K562 (cell line): ENCODE results near the gene CEACAM5.

Source experiments
- CREB1 ChIP-seq, 2 experiments: sonication (generic) in 1 of 2; formaldehyde crosslinking in 1 of 2; IDR thresholded peaks; 2 replicates each; pipeline versions ENCODE4 v1.6.1 to v1.8.0; 2012 to 2022; ENCODE audit warnings: inconsistent platforms in 1 of 2, mild to moderate bottlenecking in 1 of 2, missing genetic modification reagents in 1 of 2, moderate library complexity in 1 of 2
- ESRRB ChIP-seq: fragments of 250-450 bp; sonication (Bioruptor Pico); IDR thresholded peaks from 2 replicates; pipeline ENCODE4 v1.5.0; 2020; ENCODE audit warnings: mild to moderate bottlenecking, moderate library complexity, borderline replicate concordance
- HOXB6 ChIP-seq: fragments of 250-450 bp; sonication (Bioruptor Pico); IDR thresholded peaks from 2 replicates; pipeline ENCODE4 v1.5.1; 2022; ENCODE audit warnings: mild to moderate bottlenecking, borderline replicate concordance
- MYC ChIP-seq, 2 experiments: fragments of 250-450 bp in 1 of 2; sonication (Bioruptor Pico) in 1 of 2; IDR thresholded peaks; 2 replicates each; pipeline versions ENCODE4 v1.5.1 to v1.6.1; 2012 to 2021; ENCODE audit warnings: low read depth in 2 of 2, borderline replicate concordance in 1 of 2, improper control_type of control experiment in 1 of 2, low read length in 1 of 2, mild to moderate bottlenecking in 1 of 2, moderate library complexity in 1 of 2
- TSC22D4 ChIP-seq: fragments of 450-650 bp; IDR thresholded peaks from 2 replicates; pipeline ENCODE4 v1.6.1; 2016; ENCODE audit warnings: missing genetic modification characterization, missing biosample characterization, control low read depth
- ZNF274 ChIP-seq: IDR thresholded peaks from 2 replicates; pipeline ENCODE4 v1.6.1; 2011; ENCODE audit warnings: low read depth, mild to moderate bottlenecking, low read length, moderate library complexity, borderline replicate concordance
- TF ChIP-seq, protein P1 (sequence below), 3 experiments: IDR thresholded peaks in 2 of 3; conservative IDR thresholded peaks in 1 of 3; 2 replicates each; pipeline ENCODE4 v1.5.1; 2011 to 2012; ENCODE audit warnings: low read length in 3 of 3, mild to moderate bottlenecking in 3 of 3, control low read depth in 2 of 3, improper control_type of control experiment in 1 of 3, inconsistent platforms in 1 of 3, low read depth in 1 of 3, mixed read lengths in 1 of 3, moderate library complexity in 1 of 3; ENCODE audit not compliant: insufficient read depth in 2 of 3
- TF ChIP-seq, protein P2 (sequence below): sonication (generic); formaldehyde crosslinking; IDR thresholded peaks from 2 replicates; pipeline ENCODE4 v1.8.0; 2022; ENCODE audit warnings: missing genetic modification reagents, mild to moderate bottlenecking, borderline replicate concordance

DNA sequence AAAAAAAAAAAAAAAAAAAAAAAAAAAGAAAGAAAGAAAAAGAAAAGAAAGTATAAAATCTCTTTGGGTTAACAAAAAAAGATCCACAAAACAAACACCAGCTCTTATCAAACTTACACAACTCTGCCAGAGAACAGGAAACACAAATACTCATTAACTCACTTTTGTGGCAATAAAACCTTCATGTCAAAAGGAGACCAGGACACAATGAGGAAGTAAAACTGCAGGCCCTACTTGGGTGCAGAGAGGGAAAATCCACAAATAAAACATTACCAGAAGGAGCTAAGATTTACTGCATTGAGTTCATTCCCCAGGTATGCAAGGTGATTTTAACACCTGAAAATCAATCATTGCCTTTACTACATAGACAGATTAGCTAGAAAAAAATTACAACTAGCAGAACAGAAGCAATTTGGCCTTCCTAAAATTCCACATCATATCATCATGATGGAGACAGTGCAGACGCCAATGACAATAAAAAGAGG lies 9.6 kb upstream of the CEACAM5 start:
- TF ChIP-seq ZNF274 (no peak), TSC22D4 (tag) (no peak), HOXB6 (CRISPR knock-in tag) (no peak), CREB1 (IDR thresholded peaks at IDR 0.05) (no peak), CREB1 (CRISPR knock-in tag; IDR thresholded peaks at IDR 0.05) (no peak), ESRRB (CRISPR knock-in tag) (no peak), MYC (IDR thresholded peaks at IDR 0.05; ENCODE audit: low read depth, low read length) (no peak), MYC (CRISPR knock-in tag; IDR thresholded peaks at IDR 0.05; ENCODE audit: borderline replicate concordance, low read depth) (no peak)
- TF ChIP-seq, protein P1, sequence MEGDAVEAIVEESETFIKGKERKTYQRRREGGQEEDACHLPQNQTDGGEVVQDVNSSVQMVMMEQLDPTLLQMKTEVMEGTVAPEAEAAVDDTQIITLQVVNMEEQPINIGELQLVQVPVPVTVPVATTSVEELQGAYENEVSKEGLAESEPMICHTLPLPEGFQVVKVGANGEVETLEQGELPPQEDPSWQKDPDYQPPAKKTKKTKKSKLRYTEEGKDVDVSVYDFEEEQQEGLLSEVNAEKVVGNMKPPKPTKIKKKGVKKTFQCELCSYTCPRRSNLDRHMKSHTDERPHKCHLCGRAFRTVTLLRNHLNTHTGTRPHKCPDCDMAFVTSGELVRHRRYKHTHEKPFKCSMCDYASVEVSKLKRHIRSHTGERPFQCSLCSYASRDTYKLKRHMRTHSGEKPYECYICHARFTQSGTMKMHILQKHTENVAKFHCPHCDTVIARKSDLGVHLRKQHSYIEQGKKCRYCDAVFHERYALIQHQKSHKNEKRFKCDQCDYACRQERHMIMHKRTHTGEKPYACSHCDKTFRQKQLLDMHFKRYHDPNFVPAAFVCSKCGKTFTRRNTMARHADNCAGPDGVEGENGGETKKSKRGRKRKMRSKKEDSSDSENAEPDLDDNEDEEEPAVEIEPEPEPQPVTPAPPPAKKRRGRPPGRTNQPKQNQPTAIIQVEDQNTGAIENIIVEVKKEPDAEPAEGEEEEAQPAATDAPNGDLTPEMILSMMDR (IDR thresholded peaks at IDR 0.05 in 2 of 3, conservative IDR thresholded peaks at IDR 0.05 in 1 of 3; ENCODE audit: insufficient read depth in 2 of 3, low read depth in 1 of 3, low read length in 3 of 3) = no peak
- TF ChIP-seq, protein P2, sequence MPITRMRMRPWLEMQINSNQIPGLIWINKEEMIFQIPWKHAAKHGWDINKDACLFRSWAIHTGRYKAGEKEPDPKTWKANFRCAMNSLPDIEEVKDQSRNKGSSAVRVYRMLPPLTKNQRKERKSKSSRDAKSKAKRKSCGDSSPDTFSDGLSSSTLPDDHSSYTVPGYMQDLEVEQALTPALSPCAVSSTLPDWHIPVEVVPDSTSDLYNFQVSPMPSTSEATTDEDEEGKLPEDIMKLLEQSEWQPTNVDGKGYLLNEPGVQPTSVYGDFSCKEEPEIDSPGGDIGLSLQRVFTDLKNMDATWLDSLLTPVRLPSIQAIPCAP = no peak
